ENCODE measurements around the gene ZNF121.
"Not testable (repeated sequence)": the region's sequence is repeated elsewhere in the genome, so short reads cannot be mapped to it uniquely, and the experiment has no call there.

GRCh38 chr19:9582081-9582725, 2.1 kb downstream of the ZNF121 start:
- TF ChIP-seq CTCF (IDR thresholded peaks at IDR 0.05; ENCODE audit: low read depth, low read length); POLR2A (IDR thresholded peaks at IDR 0.05; ENCODE audit: extremely low read depth, insufficient read length); MAX (IDR thresholded peaks at IDR 0.05; ENCODE audit: low read depth, low read length): not testable (repeated sequence)

Data from NB4 (cell line).